HG03565 (cell line): ENCODE results near the gene ABI1.
A peak's percentile ranks its signal among the peaks of the same experiment; 100 is the strongest.

Experiments
- ATAC-seq: cut with Tn5 transposase; IDR thresholded peaks from one replicate; pipeline ENCODE4 v1.9.1; 2021; ENCODE audit warnings: mild to moderate bottlenecking, moderate library complexity; ENCODE audit not compliant: unreplicated experiment

Gene ABI1

DNA sequence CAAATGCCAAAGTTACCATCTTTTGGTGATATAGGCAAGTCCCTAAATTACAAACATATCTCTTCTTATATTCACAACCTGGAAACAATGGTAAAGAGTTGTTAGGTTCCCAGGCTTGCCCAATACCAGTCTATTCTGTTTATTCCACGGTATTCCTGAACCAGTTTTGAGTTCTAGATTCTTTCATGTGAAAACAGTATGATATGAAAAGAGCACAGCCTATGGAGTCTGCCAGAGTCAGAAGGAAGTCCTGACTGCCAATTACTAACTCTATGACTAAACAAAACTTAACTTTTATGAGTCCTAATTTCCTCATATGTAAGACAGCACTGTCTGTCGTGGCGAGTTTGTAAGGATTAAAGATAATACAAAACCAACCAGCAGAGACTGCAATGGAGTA is 5.6 kb downstream of the ABI1 start:
- ATAC-seq = no peak

DNA sequence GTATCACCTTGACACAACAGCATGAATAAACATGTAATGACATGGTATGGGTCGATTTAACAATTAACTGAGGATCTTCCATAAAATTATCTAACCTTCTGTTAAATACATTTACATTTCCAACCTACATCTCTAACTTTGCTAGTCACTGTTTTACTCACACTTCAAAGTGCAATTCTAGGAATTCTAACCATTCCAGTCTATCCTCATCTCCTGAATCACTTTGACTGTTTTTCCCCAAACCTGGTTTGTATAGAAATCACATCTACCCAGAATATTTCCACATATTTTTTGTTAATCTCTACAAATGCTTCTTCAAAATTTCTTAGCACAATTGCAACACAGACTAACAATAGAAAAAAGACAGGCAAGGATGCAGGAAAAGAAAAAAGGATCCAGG is 6.2 kb downstream of the ABI1 start:
- ATAC-seq = no peak

DNA sequence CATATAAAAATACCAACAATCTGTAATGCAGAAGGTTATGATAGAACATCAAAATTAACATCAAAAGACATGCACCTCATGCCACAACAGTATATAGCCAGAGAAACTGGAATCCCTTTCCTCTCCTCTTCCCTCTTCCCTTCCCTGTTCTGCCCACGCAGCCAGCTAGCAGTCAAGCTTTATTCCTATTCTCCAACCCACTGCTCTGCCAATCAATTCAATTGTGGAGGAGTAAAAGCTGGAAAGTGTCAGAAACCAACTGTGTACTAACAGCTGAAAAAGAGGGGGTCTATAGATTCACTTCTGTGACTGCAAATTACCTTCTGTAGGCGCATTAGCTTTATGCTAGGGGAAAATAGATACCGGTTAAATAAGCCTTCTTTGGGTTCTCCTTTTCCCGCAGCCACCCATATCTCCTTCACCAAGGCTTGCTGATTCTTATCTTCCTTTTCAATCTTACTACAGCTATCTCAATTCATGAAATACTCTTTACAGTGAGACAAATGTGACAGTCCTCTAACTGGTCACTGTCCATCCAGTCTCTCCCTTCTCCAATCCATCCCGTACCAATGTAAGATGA is 16.3 kb downstream of the ABI1 start:
- no peak for ATAC-seq

DNA sequence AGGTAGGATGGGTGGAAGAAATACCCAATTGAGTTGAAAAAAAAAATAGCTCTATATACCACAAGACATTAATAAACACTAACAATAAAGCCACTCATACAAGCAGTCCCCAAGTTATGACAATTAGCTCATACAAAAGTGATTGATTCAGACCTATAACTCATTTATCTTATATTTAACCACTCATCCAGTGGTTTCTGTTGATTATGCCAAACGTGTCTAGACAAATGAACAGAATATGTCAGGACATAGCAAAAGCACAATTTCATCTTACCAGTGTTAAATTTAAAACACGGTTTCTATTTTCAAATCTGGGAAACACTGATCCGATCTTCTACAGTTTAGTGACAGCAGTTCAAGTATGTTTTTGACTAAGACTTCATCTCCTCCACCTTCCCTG is 17.0 kb downstream of the ABI1 start:
- ATAC-seq = no peak

DNA sequence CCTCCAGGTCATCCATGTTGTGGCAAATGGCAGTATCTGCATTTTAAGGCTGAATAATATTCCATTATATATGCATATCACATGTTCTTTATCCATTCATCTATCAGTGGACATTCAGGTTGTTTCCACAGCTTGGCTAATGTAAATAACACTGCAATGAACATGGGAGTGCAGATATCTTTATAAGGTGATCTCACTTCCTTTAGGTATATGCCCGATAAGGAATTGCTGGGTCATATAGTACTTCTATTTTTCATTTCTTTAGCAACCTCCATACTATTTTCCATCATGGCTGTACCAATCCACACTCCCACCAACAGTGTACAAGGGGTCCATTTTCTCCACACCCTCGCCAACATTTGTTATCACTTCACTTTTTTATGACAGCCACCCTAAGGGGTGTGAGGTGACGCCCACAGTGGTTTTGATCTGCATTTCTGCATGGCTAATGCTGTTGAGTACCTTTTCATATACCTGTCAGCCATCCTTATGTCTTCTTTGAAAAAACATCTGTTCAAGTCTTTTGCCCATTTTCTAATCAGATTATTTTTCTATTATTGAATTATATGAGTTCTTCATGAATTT is 18.9 kb downstream of the ABI1 start:
- no peak for ATAC-seq

DNA sequence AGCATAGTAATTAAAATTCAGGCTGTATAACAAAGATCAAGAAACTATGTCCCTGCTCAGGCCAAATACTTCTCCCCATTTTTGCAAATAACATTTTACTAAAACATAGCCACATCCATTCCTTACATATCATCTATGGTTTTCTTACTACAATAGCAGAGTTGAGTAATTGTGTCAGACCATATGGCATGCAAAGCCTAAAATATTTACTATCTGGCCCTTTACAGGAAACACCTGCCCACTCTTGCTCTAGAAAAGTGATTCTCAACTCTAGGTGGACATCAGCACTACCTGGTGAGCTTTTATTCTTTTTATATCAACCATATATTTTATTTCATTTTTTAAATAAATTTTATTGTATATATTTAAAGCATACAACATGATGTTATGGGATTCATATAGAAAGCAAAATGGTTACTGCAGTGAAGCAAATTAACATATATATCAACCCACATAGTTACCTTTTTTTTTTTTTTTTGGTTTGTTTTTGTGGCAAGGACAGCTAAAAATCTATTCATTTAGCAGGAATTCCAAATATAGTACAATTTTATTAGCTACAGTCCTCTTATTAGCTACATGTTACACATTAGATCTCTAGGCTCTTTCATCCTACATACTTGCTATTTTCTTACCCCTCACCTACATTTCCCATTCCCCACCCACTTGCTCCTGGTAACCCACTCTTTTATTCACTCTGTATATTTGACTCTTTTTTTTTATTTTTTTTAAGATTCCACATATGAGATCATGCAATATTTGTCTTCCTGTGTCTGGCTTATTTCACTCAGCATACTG is 19.6 kb downstream of the ABI1 start:
- ATAC-seq = peak; percentile 38

DNA sequence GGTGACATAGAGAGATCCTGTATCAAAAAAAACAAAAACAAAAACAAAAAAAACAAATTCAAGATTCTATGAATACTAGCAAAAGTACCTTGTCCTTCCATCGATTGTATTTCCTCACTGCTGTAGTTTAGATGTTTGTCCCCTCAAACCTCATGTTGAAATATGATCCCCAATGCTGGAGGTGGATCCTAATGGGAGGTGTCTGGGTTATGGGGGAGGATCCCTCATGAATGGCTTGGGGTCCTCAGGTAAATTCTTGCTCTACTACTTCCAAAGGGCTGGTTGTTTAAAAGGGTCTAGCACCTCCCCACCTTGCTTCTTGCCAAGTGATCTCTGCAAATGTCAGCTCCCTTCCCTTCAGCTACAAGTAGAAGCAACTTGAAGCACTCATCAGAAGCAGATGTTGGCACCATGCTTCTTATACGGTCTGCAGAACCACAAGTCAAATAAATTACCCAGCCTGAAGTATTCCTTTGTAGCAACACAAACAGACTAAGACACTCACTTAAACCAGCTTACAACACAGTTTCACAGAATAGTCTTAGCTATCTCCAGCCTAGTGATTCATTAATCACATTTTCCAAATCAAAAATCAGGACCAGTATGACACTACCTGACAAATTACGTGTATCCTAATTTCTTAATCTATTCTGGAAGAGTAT is 20.7 kb downstream of the ABI1 start:
- no peak for ATAC-seq

DNA sequence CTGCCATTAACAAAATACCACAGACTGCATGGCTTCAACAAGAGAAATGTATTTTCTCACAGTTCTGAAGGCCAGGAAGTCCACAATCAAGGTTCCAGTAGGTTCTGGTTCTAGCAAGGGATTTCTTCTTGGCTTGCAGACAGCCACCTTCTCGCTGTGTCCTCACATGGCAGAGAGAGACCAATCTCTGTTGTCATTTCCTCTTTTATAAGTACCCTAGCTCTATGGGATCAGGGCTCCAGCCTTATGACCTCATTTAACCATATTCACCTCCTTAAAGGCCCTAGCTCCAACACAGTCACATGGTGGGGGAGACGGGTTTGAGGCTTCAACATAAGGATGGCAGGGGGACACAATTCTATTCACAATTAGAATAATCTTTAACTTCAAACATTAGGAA is 23.6 kb downstream of the ABI1 start:
- ATAC-seq = no peak

DNA sequence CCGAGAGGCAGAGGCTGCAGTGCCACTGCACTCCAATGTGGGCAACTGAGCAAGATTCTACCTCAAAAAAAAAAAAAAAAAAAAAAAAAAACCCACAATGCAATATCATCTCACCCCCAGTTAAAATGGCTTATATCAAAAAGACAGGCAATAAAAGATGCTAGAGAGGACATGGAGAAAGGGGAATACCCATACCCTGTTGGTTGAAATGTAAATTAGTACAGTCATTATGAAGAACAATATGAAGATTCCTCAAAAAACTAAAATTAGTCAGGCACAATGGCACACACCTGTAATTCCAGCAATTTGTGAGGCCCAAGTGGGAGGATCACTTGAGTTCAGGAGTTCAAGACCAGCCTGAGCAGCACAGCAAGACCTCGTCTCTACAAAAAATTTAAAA is 25.7 kb downstream of the ABI1 start:
- ATAC-seq = no peak

DNA sequence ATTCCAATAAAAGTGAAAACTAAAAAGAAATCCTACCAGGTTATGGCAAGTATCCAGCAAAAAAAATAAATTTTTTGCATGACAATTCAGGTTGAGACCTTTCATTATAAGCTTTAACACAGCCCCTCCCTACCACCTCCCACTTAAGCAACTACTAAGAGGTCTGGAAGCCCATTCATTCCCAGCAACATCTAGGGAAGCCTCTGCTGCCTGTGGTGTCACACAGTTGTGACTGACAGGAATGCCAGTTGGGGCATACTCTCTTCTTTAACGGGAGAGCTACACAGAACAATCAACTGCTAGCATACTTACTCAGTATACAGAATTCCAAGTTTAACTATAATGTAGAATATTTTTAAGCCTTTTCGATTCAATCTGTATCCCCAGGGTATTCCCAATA is 27.8 kb downstream of the ABI1 start:
- ATAC-seq = no peak

DNA sequence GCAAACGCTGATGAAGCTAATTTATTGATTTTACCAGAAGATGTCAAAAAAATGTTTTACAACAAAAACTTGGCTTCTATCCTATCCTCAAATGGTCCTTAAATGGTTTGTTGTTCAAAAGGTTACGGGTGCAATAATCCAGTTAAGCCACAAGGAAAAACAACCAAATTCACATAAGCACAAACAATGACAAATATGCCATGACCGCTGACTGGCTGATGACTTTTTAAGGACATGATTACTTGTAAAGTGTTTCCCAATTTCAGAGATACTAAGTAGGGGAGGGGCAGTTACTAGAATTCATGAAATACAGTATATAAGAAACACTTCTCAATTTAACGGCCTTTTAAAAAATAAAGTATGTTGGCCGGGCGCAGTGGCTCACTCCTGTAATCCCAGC is 28.8 kb downstream of the ABI1 start:
- ATAC-seq = no peak

DNA sequence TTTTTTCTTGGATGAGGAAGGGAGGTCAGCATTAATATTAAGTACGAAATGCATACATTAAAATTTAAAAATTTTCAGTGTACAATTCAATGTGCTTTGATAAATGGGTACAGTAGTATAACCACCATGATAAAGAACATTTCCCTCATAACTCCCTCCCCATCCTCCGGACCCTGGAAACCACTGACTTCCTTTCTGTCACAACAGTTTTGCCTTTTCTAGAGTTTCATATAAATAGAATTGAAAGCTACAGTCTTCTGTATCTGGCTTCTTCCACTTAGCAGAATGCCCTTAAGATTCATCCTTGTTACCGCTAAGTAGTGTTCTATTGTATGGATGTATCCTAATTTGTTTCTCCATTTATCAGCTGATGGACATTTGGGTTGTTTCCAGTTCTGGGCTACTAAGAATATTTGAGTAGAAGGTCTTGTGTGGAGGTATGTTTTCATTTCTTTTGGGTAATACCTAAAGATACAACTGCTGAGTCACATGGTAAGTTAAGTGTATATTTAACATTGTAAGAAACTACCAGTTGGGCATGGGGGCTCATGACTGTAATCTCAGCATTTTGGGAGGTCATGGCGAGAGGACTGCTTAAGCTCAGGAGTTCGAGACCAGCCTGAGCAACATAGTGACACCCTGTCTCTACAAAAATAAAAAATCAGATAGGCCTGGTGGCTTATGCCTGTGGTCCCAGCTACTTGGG is 30.8 kb downstream of the ABI1 start:
- no peak for ATAC-seq

DNA sequence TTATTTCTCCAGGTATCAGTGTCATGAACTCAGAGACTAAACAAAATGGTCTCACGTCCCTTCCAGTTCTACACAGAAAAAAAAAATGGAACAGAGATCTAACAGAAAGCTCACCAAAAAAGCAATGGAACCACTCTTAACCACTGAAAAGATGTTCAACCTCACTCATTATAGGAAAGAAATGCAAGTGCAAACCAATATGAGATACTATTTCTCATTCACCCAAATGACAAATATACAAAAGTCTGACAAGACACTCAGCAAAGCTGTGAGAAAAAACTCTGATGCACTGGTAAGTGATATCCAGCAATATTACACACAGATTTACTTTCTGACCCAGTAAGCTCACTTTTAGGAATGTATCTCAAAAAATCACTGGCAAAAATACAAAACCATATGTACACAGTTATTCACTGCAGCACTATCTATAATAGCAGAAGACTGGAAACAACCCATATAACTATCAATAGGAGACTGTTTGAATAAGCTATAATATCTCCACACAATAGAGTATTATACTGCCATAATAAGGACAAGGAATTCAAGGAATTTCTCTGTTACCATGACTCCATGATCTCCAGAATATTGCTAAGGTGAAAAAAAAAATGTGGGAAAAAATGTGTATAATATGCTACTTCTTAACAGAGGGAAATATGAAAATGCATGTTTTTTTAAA is 36.6 kb downstream of the ABI1 start:
- no peak for ATAC-seq

DNA sequence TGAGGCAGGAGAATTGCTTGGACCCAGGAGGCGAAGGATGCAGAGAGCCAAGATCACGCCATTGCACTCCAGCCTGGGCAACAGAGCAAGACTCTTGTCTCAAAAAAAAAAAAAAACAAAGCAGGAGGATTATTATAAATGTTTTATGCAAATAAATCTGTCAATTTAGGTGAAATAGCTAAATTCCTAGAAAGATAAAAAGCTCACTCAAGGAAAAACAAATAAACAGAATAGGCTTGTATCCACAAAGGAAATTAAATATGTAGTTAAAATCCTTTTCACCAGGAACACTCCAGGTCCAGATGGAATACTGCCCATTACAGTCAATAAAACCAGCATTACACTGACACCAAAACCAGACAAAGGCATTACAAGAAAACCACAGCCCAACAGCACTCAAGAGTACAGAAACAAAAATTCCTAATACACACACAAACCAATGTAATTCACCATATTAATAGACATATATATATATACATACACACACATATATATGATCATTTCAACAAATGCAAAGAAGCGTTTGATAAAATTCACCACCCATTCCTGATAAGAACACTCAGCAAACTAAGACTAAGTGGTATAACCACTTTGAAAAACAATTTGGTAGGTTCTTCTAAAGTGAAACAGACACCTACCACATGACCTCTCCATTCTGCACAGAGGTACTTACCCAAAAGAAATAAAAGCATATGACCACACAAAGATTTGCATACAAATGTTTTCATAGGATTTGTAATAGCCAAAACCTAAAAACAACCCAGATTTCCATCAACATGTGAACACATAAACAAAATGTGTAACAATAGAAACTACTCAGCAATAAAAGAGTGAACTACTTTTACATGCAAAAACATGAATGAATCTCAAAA is 38.8 kb downstream of the ABI1 start:
- ATAC-seq = no peak

DNA sequence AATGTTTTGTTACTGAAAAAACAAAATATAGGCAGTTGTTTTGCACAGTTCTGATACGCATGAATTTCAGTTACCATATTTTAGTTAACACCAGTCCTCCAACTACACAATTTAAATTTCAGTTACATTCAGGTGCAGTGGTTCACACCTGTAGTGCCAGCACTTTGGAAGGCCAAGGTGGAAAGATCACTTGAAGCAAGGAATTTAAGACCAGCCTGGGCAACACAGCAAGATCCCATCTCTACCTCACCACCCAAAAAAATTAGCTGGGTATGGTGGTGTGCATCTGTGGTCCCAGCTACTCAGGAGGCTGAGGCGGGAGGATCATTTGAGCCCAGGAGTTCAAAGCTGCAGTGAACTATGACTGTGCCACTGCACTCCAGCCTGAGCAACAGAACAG is 45.3 kb downstream of the ABI1 start:
- ATAC-seq = no peak

DNA sequence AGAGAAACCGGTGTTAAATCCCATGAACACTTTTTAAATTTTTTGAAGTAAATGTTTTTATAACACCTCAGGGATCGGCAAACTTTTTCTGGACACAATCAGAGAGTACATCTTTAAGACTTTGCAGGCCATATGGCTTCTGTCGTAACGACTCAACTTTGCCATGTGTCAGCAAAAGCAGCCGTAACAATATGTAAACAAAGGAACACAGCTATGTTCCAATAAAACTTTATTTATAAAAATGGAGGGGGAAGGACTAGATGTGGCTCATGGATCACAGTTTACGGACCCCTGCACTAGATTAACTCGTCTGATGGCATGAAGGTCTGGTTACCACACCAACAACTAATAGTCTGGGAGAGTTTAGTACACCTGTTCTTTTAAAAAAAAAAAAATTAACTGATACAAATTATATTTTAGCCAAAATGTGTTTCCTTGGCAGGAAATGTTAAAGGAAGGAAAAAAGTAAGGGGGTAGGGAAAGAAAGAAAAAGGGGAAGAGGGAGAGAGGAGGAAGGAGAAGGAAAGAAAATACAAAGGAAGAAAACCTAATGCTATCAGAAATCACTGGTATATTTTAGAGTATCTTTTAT is 50.2 kb downstream of the ABI1 start:
- no peak for ATAC-seq

DNA sequence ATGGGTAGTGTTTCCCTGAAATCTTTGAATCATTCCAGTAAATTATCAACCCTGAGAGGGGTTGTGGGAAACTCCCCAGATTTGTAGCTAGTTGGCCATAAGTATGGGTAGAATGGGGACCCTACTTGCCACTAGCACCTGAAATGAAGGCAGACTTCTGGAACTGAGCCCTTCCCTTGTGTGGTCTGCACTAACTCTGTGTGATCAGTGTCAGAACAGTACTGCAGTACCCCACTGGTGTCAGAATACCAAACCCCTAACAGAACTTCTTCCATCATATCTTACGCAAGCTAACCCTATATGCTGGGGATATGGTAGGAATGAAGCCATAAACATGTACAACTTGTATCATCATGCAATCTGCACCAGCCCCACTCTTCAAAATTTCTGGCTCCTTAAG is 50.8 kb downstream of the ABI1 start:
- no peak for ATAC-seq

DNA sequence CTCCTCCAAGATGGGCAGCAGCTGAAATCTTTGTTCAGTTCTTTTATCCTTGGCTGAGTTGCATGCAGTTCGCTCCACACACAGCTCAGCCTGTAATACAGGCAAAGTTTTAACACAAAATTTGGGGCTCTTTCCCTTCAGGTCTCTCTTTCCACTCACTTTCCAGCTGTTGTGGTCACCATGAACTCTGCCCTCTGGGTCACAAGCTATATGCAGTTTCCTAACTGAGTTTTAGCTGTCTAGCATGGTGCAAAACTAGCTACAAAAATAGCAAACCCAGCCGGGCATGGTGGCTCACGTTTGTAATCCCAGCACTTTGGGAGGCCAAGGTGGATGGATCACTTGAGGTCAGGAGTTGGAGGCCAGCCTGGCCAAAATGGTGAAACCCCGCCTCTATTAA is 53.2 kb downstream of the ABI1 start:
- ATAC-seq = no peak

DNA sequence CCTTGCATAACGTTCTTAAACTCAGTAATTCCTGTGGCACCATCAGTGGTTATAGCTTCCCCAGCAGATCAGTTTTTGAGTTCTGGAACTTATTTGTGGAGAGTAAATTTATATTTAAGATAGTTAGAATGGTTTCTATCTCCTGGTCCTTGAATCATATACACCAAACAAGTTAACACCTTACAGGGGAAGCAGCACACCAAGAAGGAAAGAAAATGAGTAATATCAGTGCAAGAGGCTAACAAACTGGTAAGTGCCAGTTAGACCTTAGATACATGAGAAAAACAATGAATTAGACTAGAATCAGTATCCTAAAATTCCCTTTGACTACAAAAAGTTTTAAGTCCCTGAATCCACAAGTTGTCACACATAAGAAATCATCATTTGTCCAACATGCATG is 54.2 kb downstream of the ABI1 start:
- ATAC-seq = no peak
